ES-I3 (cell line): ENCODE measurements around the gene CAMKK1.

ENCODE experiments used
- H3K36me3 ChIP-seq: 2 replicates; pipeline ENCODE4 v1.6.1; 2013; ENCODE audit warnings: mild to moderate bottlenecking, low read length, control low read depth, moderate library complexity; ENCODE audit not compliant: insufficient read depth
- H3K4me1 ChIP-seq: 2 replicates; pipeline ENCODE4 v1.6.1; 2013; ENCODE audit warnings: mild to moderate bottlenecking, control low read depth, low read length; ENCODE audit not compliant: insufficient read depth
- H3K9ac ChIP-seq: 2 replicates; pipeline ENCODE4 v1.6.1; 2013; ENCODE audit warnings: low read depth, mild to moderate bottlenecking, low read length, moderate library complexity
- H3K9me3 ChIP-seq: 2 replicates; pipeline ENCODE4 v1.6.1; 2013; ENCODE audit warnings: mild to moderate bottlenecking, low read length, moderate library complexity; ENCODE audit not compliant: control insufficient read depth, insufficient read depth

CAMKK1 gene

GRCh38 chr17:3893003-3893719 lies at the start of gene CAMKK1:
Gene CAMKK1, minus strand, starts transcription at chr17:3893053. Its CDS starts 7,366 bp downstream, at chr17:3885687.
- H3K36me3 ChIP-seq: no peaks in the 10 kb centered on the region
- peak within 1 kb of the TSS; percentile 77 for H3K9ac ChIP-seq
- H3K4me1 ChIP-seq: peaks cover 30% of the 10 kb centered on the region; the same call in 1 of the 2 replicates
- H3K9me3 ChIP-seq: no peaks in the 10 kb centered on the region

DNA sequence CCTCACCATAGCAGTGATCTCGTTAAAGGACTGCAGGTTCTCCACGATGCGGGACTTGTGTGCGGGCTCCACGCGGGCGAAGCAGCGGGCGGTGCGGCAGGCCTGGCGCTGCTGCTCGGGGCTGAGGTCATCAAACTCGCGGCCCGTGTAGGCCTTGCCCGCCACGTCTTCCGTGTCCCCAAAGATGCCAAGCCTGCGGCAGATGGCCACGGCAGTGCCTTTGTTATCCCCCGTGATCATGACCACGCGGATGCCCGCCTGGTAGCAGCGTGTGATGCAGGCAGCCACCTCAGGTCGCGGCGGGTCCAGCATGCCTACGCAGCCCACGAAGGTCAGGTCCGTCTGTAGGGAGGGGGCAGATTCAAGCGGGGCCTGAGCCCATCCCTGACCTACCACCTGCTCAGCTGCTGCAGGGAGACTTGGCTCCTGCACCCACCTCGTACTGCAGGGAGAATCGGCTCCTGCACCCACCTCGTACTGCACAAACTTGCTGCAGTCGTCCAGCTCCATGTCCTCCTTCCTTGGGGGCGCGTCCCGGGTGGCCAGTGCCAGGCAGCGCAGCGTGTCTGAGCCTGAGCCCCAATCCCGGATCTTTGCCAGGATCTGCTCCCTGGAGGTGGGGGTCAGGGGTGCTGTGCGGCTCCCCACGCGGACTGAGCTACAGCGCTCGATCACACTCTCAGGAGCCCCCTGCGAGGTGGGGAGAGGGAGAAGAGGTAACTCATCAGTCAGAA lies 48.3 kb upstream of the CAMKK1 start:
- Histone ChIP-seq H3K4me1 (no peaks in the 10 kb centered on the region; the same call in 1 of the 2 replicates), H3K9ac (no peak overlapping the region), H3K9me3 (no peaks in the 10 kb centered on the region), H3K36me3 (no peaks in the 10 kb centered on the region; the same call in 1 of the 2 replicates)

DNA sequence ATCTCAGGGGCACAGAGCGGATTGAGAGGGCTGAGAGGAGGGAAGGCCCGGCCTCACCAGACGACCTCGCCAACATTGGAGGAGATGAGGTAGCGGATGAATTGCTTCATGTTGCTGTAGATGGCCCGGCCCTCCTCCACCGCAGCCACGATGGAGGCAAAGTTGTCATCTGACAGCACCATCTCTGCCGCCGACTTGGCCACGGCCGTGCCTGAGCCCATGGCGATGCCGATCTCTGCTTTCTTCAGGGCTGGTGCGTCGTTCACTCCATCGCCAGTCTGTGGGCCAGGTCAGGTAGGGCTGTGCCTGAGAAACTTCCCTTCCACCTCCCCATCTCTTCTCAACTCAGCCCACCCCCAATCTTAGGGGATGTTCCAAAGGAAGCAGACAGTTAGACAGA lies 44.5 kb upstream of the CAMKK1 start:
- H3K4me1 ChIP-seq: no peaks in the 10 kb centered on the region
- H3K36me3 ChIP-seq: no peaks in the 10 kb centered on the region
- no peaks in the 10 kb centered on the region for H3K9me3 ChIP-seq
- no peak overlapping the region for H3K9ac ChIP-seq

DNA sequence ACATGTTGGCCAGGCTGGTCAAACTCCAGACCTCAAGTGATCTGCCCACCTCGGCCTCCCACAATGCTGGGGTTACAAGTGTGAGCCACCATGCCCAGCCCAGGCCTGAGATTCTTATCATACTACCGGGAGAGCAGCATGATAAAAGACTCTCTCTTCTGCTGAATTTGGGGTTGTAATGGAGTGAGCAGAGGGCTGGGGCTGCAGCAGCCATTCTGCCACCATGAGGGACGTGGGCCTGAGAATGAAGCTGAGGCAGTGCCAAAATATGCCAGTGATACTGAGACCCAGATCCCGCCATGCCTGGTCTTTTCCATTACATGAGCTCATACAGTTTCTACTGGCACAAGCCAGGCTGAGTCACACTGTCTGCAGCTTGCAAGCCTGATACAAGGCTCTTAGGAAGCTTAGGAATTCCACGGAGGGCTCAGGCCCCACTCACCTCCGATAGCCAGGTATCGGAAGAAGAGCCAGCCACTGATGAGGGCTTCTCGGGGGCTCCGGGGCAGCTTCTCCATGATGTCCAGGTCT lies 43.0 kb upstream of the CAMKK1 start:
- no peak overlapping the region for H3K9ac ChIP-seq
- H3K4me1 ChIP-seq: no peaks in the 10 kb centered on the region
- no peaks in the 10 kb centered on the region for H3K36me3 ChIP-seq
- H3K9me3 ChIP-seq: no peaks in the 10 kb centered on the region

- Histone ChIP-seq H3K36me3 (no peaks in the 10 kb centered on the region), H3K4me1 (no peaks in the 10 kb centered on the region), H3K9ac (no peak overlapping the region), H3K9me3 (no peaks in the 10 kb centered on the region)
Observed at GRCh38 chr17:3935140-3935542, 42.3 kb upstream of the CAMKK1 start.

GRCh38 chr17:3929764-3930163 lies 36.9 kb upstream of the CAMKK1 start:
- Histone ChIP-seq H3K9me3 (no peaks in the 10 kb centered on the region), H3K4me1 (no peaks in the 10 kb centered on the region; the same call in 1 of the 2 replicates), H3K36me3 (no peaks in the 10 kb centered on the region), H3K9ac (no peak overlapping the region)

GRCh38 chr17:3929181-3929580 lies 36.3 kb upstream of the CAMKK1 start:
- Histone ChIP-seq H3K4me1 (no peaks in the 10 kb centered on the region; the same call in 1 of the 2 replicates), H3K9ac (no peak overlapping the region), H3K36me3 (no peaks in the 10 kb centered on the region), H3K9me3 (no peaks in the 10 kb centered on the region)

GRCh38 chr17:3928406-3928805 lies 35.6 kb upstream of the CAMKK1 start:
- Histone ChIP-seq H3K4me1 (no peaks in the 10 kb centered on the region; the same call in 1 of the 2 replicates), H3K9ac (no peak overlapping the region), H3K36me3 (no peaks in the 10 kb centered on the region), H3K9me3 (no peaks in the 10 kb centered on the region)

GRCh38 chr17:3927628-3928340 lies 34.9 kb upstream of the CAMKK1 start:
- H3K9me3 ChIP-seq: no peaks in the 10 kb centered on the region
- no peaks in the 10 kb centered on the region for H3K36me3 ChIP-seq
- H3K9ac ChIP-seq: no peak overlapping the region
- H3K4me1 ChIP-seq: no peaks in the 10 kb centered on the region; the same call in 1 of the 2 replicates

DNA sequence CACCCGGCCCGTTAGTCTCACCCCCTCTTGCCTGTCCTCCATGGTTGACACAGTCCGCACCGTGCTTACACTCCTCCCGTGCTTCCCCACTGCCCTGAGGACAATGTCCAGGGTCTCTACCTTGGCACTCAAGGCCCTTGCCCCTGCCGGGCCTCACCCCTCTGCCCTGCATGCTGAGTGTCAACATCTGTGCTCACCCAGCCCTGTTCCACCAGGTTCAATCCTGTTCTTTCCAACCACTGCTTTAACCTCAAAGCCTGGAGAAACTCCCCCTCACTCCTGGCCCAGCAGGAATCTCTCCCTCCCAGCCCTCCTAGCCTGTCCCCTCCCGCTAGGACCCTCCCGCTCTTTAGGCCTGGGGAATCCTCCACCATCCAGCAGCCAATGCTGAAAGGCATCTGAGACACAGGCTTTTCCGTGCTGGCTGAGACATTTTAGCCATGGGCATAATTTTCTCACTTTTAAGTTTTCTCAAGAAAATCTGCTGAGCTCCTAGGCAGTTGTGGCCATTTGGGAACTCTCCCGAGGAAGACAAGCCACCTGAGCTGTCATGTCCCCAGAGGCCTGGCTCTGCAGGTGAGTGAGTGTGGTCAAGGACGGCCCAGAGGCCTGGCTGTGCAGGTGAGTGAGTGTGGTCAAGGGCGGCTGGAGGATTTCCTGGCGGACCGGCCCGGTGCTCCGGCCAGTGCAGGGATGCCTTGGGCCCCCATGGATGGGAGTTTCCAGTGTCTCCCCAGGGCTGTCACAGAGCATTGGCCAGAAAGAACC lies 34.2 kb upstream of the CAMKK1 start:
- Histone ChIP-seq H3K9me3 (no peaks in the 10 kb centered on the region), H3K4me1 (no peaks in the 10 kb centered on the region; the same call in 1 of the 2 replicates), H3K9ac (no peak overlapping the region), H3K36me3 (no peaks in the 10 kb centered on the region)

- H3K4me1 ChIP-seq: no peaks in the 10 kb centered on the region; the same call in 1 of the 2 replicates
- no peak overlapping the region for H3K9ac ChIP-seq
Observed at GRCh38 chr17:3925684-3926485, 33.0 kb upstream of the CAMKK1 start.

GRCh38 chr17:3924512-3925350 lies 31.9 kb upstream of the CAMKK1 start:
- Histone ChIP-seq H3K36me3 (no peaks in the 10 kb centered on the region), H3K9me3 (no peaks in the 10 kb centered on the region), H3K4me1 (no peaks in the 10 kb centered on the region; the same call in 1 of the 2 replicates), H3K9ac (no peak overlapping the region)

More at GRCh38 chr17:3925684-3926485, 33.0 kb upstream of the CAMKK1 start:
- H3K9me3 ChIP-seq: no peaks in the 10 kb centered on the region
- no peaks in the 10 kb centered on the region for H3K36me3 ChIP-seq
